ENCODE measurements around the gene ADAMTSL1.

DNA sequence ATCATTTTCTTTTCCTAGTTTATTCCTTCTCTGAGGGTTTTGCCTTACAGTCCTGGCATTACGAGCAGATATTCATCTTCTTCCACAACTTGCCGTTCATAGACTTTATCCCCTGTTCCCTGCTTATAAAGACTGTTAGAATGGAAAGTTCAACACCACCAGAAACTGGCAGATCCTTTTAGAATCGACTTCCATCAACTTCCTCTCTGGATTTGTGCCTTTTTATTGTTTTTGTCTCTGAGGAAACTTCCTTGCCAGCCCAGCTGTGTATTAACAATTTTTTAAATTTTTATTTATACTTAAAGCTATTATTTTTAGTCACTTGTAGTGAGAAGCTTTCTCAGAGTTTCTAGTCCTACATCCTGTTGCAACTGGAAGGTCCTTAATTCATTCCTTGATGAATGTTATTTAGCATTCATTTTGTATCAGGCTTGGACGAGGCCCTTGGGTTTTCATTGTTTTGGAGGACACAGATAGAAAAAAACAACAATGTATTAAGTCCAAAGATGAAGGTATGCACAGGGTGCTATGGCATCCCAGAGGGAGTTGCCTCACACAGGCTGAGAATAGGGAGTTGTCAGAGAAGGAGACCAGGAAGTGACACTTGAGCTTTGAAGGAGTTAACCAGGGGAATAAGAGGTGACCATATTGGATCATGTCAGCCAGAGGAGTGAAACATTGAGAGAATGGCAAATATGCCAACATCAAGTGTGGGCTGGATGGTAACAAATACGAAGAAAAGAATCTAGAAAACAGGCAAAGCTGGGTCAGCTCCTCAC lies 81.3 kb downstream of the ADAMTSL1 start:
- no peak for TF ChIP-seq KAT7 (CRISPR knock-in tag; IDR thresholded peaks at IDR 0.05; ENCODE audit: borderline replicate concordance)
- no peak for TF ChIP-seq CTCF (IDR thresholded peaks at IDR 0.05)
- no peak for TF ChIP-seq SP1 (CRISPR knock-in tag; conservative IDR thresholded peaks at IDR 0.05)
- TF ChIP-seq, protein P1, sequence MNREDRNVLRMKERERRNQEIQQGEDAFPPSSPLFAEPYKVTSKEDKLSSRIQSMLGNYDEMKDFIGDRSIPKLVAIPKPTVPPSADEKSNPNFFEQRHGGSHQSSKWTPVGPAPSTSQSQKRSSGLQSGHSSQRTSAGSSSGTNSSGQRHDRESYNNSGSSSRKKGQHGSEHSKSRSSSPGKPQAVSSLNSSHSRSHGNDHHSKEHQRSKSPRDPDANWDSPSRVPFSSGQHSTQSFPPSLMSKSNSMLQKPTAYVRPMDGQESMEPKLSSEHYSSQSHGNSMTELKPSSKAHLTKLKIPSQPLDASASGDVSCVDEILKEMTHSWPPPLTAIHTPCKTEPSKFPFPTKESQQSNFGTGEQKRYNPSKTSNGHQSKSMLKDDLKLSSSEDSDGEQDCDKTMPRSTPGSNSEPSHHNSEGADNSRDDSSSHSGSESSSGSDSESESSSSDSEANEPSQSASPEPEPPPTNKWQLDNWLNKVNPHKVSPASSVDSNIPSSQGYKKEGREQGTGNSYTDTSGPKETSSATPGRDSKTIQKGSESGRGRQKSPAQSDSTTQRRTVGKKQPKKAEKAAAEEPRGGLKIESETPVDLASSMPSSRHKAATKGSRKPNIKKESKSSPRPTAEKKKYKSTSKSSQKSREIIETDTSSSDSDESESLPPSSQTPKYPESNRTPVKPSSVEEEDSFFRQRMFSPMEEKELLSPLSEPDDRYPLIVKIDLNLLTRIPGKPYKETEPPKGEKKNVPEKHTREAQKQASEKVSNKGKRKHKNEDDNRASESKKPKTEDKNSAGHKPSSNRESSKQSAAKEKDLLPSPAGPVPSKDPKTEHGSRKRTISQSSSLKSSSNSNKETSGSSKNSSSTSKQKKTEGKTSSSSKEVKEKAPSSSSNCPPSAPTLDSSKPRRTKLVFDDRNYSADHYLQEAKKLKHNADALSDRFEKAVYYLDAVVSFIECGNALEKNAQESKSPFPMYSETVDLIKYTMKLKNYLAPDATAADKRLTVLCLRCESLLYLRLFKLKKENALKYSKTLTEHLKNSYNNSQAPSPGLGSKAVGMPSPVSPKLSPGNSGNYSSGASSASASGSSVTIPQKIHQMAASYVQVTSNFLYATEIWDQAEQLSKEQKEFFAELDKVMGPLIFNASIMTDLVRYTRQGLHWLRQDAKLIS (CRISPR knock-in tag; IDR thresholded peaks at IDR 0.05; ENCODE audit: borderline replicate concordance): no peak
